IMR-90 (cell line): ENCODE measurements around the gene ZXDC. TPM values are rescaled to one million over a fixed set of nuclear protein-coding genes. Genes with fewer than 3 reads are reported as not detected.

ENCODE experiments used
- ATAC-seq: fragments of 200-7000 bp; cut with Tn5 transposase; 2 replicates; pipeline ENCODE4 v1.9.1; 2020; ENCODE audit warnings: low read depth, mild to moderate bottlenecking, moderate library complexity
- BruUV-seq: library from RNA; stranded (reverse); fragments of 400-500 nt; replicated peaks from 2 replicates; lab custom pipeline; 2021; lab: Mats Ljungman, UMichigan
- CTCF ChIA-PET: fragments of 300-600 bp; formaldehyde crosslinking; extraction: SDS; loops from one replicate; lab custom pipeline; 2021; ENCODE audit warnings: antibody characterized with exemption; lab: Yijun Ruan, JAX
- POLR2A ChIA-PET: fragments of 300-600 bp; sonication (Branson Sonifier 250); formaldehyde crosslinking; loops from one replicate; lab custom pipeline; 2022; ENCODE audit warnings: antibody characterized with exemption; ENCODE audit not compliant: unreplicated experiment; lab: Charles Lee
- DNase-seq: peaks from one replicate; pipeline ENCODE4 v3.0.0; 2013
- H2AFZ ChIP-seq: replicated peaks from 2 replicates; pipeline ENCODE3; 2013; ENCODE audit warnings: low read length, mild to moderate bottlenecking; ENCODE audit not compliant: poor library complexity
- H2AK5ac ChIP-seq: 2 replicates; pipeline ENCODE4 v1.6.1; 2013; ENCODE audit warnings: low read depth, low read length, inconsistent platforms
- H2AK9ac ChIP-seq: replicated peaks from 2 replicates; pipeline ENCODE3; 2013; ENCODE audit warnings: mild to moderate bottlenecking, low read depth, low read length, moderate library complexity; ENCODE audit not compliant: poor library complexity
- H2BK120ac ChIP-seq: 2 replicates; pipeline ENCODE4 v1.6.1; 2013; ENCODE audit warnings: low read depth, low read length, inconsistent platforms
- H2BK15ac ChIP-seq: 3 replicates; pipeline ENCODE4 v1.6.1; 2013; ENCODE audit warnings: low read depth, low read length, inconsistent platforms
- H2BK20ac ChIP-seq: 2 replicates; pipeline ENCODE4 v1.6.1; 2013; ENCODE audit warnings: low read depth, mild to moderate bottlenecking, inconsistent platforms, low read length, moderate library complexity
- H2BK5ac ChIP-seq: 2 replicates; pipeline ENCODE4 v1.6.1; 2013; ENCODE audit warnings: mild to moderate bottlenecking, low read depth, low read length, inconsistent platforms; ENCODE audit not compliant: poor library complexity, severe bottlenecking
- H3K14ac ChIP-seq: replicated peaks from 2 replicates; pipeline ENCODE4 v1.6.1; 2013; ENCODE audit warnings: low read depth, low read length, inconsistent platforms
- H3K18ac ChIP-seq: 2 replicates; pipeline ENCODE4 v1.6.1; 2013; ENCODE audit warnings: low read depth, low read length, control low read depth
- H3K23ac ChIP-seq: 2 replicates; pipeline ENCODE4 v1.6.1; 2013; ENCODE audit warnings: low read depth, low read length, inconsistent platforms
- H3K27ac ChIP-seq: 2 replicates; pipeline ENCODE4 v1.5.1; 2013; ENCODE audit warnings: mild to moderate bottlenecking, control low read depth, low read length; ENCODE audit not compliant: insufficient read depth
- H3K27me3 ChIP-seq: 2 replicates; pipeline ENCODE4 v1.6.1; 2013; ENCODE audit warnings: low read length; ENCODE audit not compliant: control insufficient read depth, insufficient read depth
- H3K36me3 ChIP-seq: 2 replicates; pipeline ENCODE4 v1.6.1; 2013; ENCODE audit warnings: low read length, mixed read lengths; ENCODE audit not compliant: control insufficient read depth, insufficient read depth
- H3K4ac ChIP-seq: 2 replicates; pipeline ENCODE4 v1.6.1; 2013; ENCODE audit warnings: low read depth, low read length, inconsistent platforms
- H3K4me1 ChIP-seq: 2 replicates; pipeline ENCODE4 v1.6.1; 2013; ENCODE audit warnings: low read length, mixed read lengths; ENCODE audit not compliant: control insufficient read depth, insufficient read depth
- H3K4me2 ChIP-seq: 2 replicates; pipeline ENCODE4 v1.6.1; 2013; ENCODE audit warnings: low read depth, mild to moderate bottlenecking, control low read depth, low read length, moderate library complexity
- H3K4me3 ChIP-seq: 2 replicates; pipeline ENCODE4 v1.5.1; 2013; ENCODE audit warnings: low read depth, mild to moderate bottlenecking, control low read depth, low read length, moderate library complexity; ENCODE audit not compliant: insufficient read depth
- H3K56ac ChIP-seq: 2 replicates; pipeline ENCODE4 v1.6.1; 2013; ENCODE audit warnings: low read length, inconsistent platforms; ENCODE audit not compliant: insufficient read depth; ENCODE audit errors: extremely low read depth
- H3K79me1 ChIP-seq, 2 experiments: 2 replicates each; pipeline ENCODE4 v1.6.1; 2013; ENCODE audit warnings: low read length in 2 of 2, inconsistent platforms in 1 of 2, low read depth in 1 of 2
- H3K9ac ChIP-seq: 2 replicates; pipeline ENCODE4 v1.6.1; 2013; ENCODE audit warnings: low read depth, low read length, control low read depth
- H3K9me1 ChIP-seq: 2 replicates; pipeline ENCODE4 v1.6.1; 2013; ENCODE audit warnings: low read length, inconsistent platforms; ENCODE audit not compliant: insufficient read depth
- H3K9me3 ChIP-seq: 2 replicates; pipeline ENCODE4 v1.6.1; 2013; ENCODE audit warnings: low read length; ENCODE audit not compliant: control insufficient read depth, insufficient read depth
- H4K20me1 ChIP-seq: 2 replicates; pipeline ENCODE4 v1.6.1; 2013; ENCODE audit warnings: low read length, inconsistent platforms; ENCODE audit not compliant: insufficient read depth
- H4K5ac ChIP-seq: 2 replicates; pipeline ENCODE4 v1.6.1; 2013; ENCODE audit warnings: mild to moderate bottlenecking, low read depth, low read length, control low read depth
- H4K8ac ChIP-seq, 2 experiments: 2 replicates each; pipeline ENCODE4 v1.6.1; 2013; ENCODE audit warnings: low read depth in 2 of 2, low read length in 2 of 2, control low read depth in 1 of 2, inconsistent platforms in 1 of 2
- H4K91ac ChIP-seq: 2 replicates; pipeline ENCODE4 v1.6.1; 2013; ENCODE audit warnings: low read depth, low read length, inconsistent platforms; ENCODE audit not compliant: insufficient read depth
- BHLHE40 ChIP-seq: fragments of 150-350 bp; IDR thresholded peaks from 2 replicates; pipeline ENCODE4 v1.6.1; 2016; ENCODE audit warnings: mild to moderate bottlenecking, low read depth, low read length
- CEBPB ChIP-seq: IDR thresholded peaks from 2 replicates; pipeline ENCODE4 v1.6.1; 2012; ENCODE audit warnings: low read depth, low read length, improper control_type of control experiment
- CHD1 ChIP-seq: IDR thresholded peaks from 2 replicates; pipeline ENCODE4 v1.6.1; 2012; ENCODE audit warnings: low read depth, low read length, improper control_type of control experiment
- CTCF ChIP-seq: conservative IDR thresholded peaks from 2 replicates; pipeline ENCODE4 v1.5.1; 2012; ENCODE audit warnings: mild to moderate bottlenecking, low read depth, low read length, improper control_type of control experiment
- ELK1 ChIP-seq: fragments of 150-350 bp; IDR thresholded peaks from 2 replicates; pipeline ENCODE4 v1.6.1; 2016; ENCODE audit warnings: low read depth, mild to moderate bottlenecking, low read length, moderate library complexity, borderline replicate concordance
- FOS ChIP-seq: fragments of 150-350 bp; IDR thresholded peaks from 2 replicates; pipeline ENCODE4 v1.6.1; 2016; ENCODE audit warnings: low read depth, low read length
- MAFK ChIP-seq: IDR thresholded peaks from 2 replicates; pipeline ENCODE4 v1.6.1; 2012; ENCODE audit warnings: low read depth, low read length, improper control_type of control experiment
- MAZ ChIP-seq: IDR thresholded peaks from 2 replicates; pipeline ENCODE4 v1.6.1; 2012; ENCODE audit warnings: low read depth, mild to moderate bottlenecking, low read length, improper control_type of control experiment, moderate library complexity, borderline replicate concordance
- MXI1 ChIP-seq: IDR thresholded peaks from 2 replicates; pipeline ENCODE4 v1.6.1; 2012; ENCODE audit warnings: low read depth, mild to moderate bottlenecking, low read length, moderate library complexity, borderline replicate concordance
- NFE2L2 ChIP-seq: fragments of 150-350 bp; IDR thresholded peaks from 2 replicates; pipeline ENCODE4 v1.6.1; 2016; ENCODE audit warnings: low read depth, mild to moderate bottlenecking, low read length
- POLR2A ChIP-seq: IDR thresholded peaks from 2 replicates; pipeline ENCODE4 v1.6.1; 2012; ENCODE audit warnings: mild to moderate bottlenecking, low read depth, low read length
- RAD21 ChIP-seq: IDR thresholded peaks from 2 replicates; pipeline ENCODE4 v1.6.1; 2012; ENCODE audit warnings: low read length, improper control_type of control experiment
- RCOR1 ChIP-seq: IDR thresholded peaks from 2 replicates; pipeline ENCODE4 v1.6.1; 2012; ENCODE audit warnings: mild to moderate bottlenecking, low read length, improper control_type of control experiment; ENCODE audit not compliant: insufficient replicate concordance
- RFX5 ChIP-seq: IDR thresholded peaks from 2 replicates; pipeline ENCODE4 v1.8.0; 2012; ENCODE audit warnings: low read depth, mild to moderate bottlenecking, low read length, moderate library complexity
- SMC3 ChIP-seq: fragments of 150-350 bp; IDR thresholded peaks from 2 replicates; pipeline ENCODE4 v1.6.1; 2016; ENCODE audit warnings: low read depth, mild to moderate bottlenecking, antibody characterized with exemption, low read length, moderate library complexity
- USF2 ChIP-seq: fragments of 150-350 bp; IDR thresholded peaks from 2 replicates; pipeline ENCODE4 v1.6.1; 2017; ENCODE audit warnings: mild to moderate bottlenecking, antibody characterized with exemption, low read length, low read depth
- WGBS, 2 experiments: methylation state at CpG; one replicate each; pipeline versions ENCODE4 v1.1.5 to v1.1.7; 2013; ENCODE audit warnings: missing lambda C conversion rate in 2 of 2; ENCODE audit not compliant: insufficient read length in 1 of 2; ENCODE audit errors: extremely low coverage in 2 of 2; 5-methylcytosine and 5-hydroxymethylcytosine counted together
- dilution Hi-C: fragments of 300-500 bp; cut with HindIII; formaldehyde crosslinking; loops from one replicate; pipeline ENCODE4 v1.14.3; 2018; ENCODE audit warnings: low sequenced_read_pairs; ENCODE audit not compliant: unreplicated experiment
- in situ Hi-C: fragments of 300-500 bp; cut with MboI; formaldehyde crosslinking; loops from 3 replicates; pipeline ENCODE4 v1.14.3; 2019; ENCODE audit warnings: low sequenced_read_pairs, inconsistent platforms, mixed read lengths
- intact Hi-C: fragments of 100-400 bp; cut with micrococcal nuclease; formaldehyde crosslinking; loops from 2 replicates; pipeline ENCODE4 v1.10.0; 2022
- polyA plus RNA-seq, 3 experiments: library from polyadenylated mRNA; depleted of rRNA; stranded (reverse); fragments of >200 nt; gene quantifications; 2 replicates each; pipeline ENCODE4 v1.2.3, GENCODE V29; 2012; ENCODE audit warnings: low replicate concordance in 1 of 3
- total RNA-seq: library from RNA; depleted of rRNA; stranded (reverse); fragments of >200 nt; gene quantifications from 2 replicates; pipeline ENCODE4 v1.2.3, GENCODE V29; 2012

Gene ZXDC
- total and polyA plus RNA-seq, 2 of the 4 experiments (the other 2 are of a cell fraction), result 11.5 to 14.3 TPM

GRCh38 chr3:126514161-126514560 is 38.5 kb upstream of the ZXDC start:
- no peak overlapping the region for H2BK20ac ChIP-seq
- no peak overlapping the region for H4K91ac ChIP-seq
- H2BK15ac ChIP-seq, result no peak overlapping the region
- no peak overlapping the region for H3K4ac ChIP-seq
- H3K27ac ChIP-seq, result no peak overlapping the region
- no peak overlapping the region for H3K4me2 ChIP-seq
- no peak overlapping the region for H2AK5ac ChIP-seq
- H3K4me3 ChIP-seq, result no peak overlapping the region
- no peak overlapping the region for H3K18ac ChIP-seq
- H3K9me1 ChIP-seq, result no peaks in the 10 kb centered on the region
- DNase-seq, result no peak
- WGBS, 2 experiments, result 77% methylated on average over 4 of the region's 11 CpGs; no CpG with 5 or more reads in 1 of the 2 experiments
- H2BK120ac ChIP-seq, result no peak overlapping the region
- no peak for TF ChIP-seq RAD21
- TF ChIP-seq RFX5, result no peak
- no peak for TF ChIP-seq MAFK
- TF ChIP-seq POLR2A, result no peak
- no peak for TF ChIP-seq CEBPB
- no peak for TF ChIP-seq FOS
- no peak for TF ChIP-seq CHD1
- no peak for TF ChIP-seq BHLHE40
- TF ChIP-seq CTCF, result no peak
- no peak for TF ChIP-seq MAZ
- TF ChIP-seq SMC3, result no peak
- TF ChIP-seq USF2, result no peak
- no peak for TF ChIP-seq RCOR1
- no peak for TF ChIP-seq NFE2L2
- TF ChIP-seq MXI1, result no peak
- TF ChIP-seq ELK1, result no peak
- no peak overlapping the region for H3K23ac ChIP-seq
- no TSS peak for BruUV-seq
- ChIA-PET POLR2A (no interaction called here), CTCF (interaction anchor here (1.5 kb wide), 1 partner anchor 9 kb away, joined by 6 read pairs; no protein-coding TSS in a partner anchor)
- intact Hi-C loops, result no loop called here
- peak overlapping the region; percentile 43 for H2AFZ ChIP-seq
- H3K36me3 ChIP-seq, result no peaks in the 10 kb centered on the region
- dilution Hi-C loops, result no loop called here
- no peak overlapping the region for H4K8ac ChIP-seq
- H4K5ac ChIP-seq, result no peak overlapping the region
- H3K27me3 ChIP-seq, result peaks cover 35% of the 10 kb centered on the region; the same call in 1 of the 2 replicates
- H3K9ac ChIP-seq, result no peak overlapping the region
- H3K4me1 ChIP-seq, result no peaks in the 10 kb centered on the region
- H3K56ac ChIP-seq, result no peak overlapping the region
- H4K20me1 ChIP-seq, result no peaks in the 10 kb centered on the region
- no peak overlapping the region for H3K14ac ChIP-seq
- H3K79me1 ChIP-seq, result no peaks in the 10 kb centered on the region
- no peak overlapping the region for H2BK5ac ChIP-seq
- H2AK9ac ChIP-seq, result no peak overlapping the region
- no peak for ATAC-seq
- no peaks in the 10 kb centered on the region for H3K9me3 ChIP-seq
- in situ Hi-C loops, result no loop called here
